ENCODE measurements around the gene SLC6A6. TPM values are rescaled to one million over a fixed set of nuclear protein-coding genes. Genes with fewer than 3 reads are reported as not detected.
A peak's percentile ranks its signal among the peaks of the same experiment; 100 is the strongest.

SLC6A6 gene
- total and polyA plus RNA-seq, 10 of the 15 experiments (the other 5 are each of a cell fraction or from before 2014, with no cell fraction given) = 5.6 to 47.0 (median 20.2) TPM

DNA sequence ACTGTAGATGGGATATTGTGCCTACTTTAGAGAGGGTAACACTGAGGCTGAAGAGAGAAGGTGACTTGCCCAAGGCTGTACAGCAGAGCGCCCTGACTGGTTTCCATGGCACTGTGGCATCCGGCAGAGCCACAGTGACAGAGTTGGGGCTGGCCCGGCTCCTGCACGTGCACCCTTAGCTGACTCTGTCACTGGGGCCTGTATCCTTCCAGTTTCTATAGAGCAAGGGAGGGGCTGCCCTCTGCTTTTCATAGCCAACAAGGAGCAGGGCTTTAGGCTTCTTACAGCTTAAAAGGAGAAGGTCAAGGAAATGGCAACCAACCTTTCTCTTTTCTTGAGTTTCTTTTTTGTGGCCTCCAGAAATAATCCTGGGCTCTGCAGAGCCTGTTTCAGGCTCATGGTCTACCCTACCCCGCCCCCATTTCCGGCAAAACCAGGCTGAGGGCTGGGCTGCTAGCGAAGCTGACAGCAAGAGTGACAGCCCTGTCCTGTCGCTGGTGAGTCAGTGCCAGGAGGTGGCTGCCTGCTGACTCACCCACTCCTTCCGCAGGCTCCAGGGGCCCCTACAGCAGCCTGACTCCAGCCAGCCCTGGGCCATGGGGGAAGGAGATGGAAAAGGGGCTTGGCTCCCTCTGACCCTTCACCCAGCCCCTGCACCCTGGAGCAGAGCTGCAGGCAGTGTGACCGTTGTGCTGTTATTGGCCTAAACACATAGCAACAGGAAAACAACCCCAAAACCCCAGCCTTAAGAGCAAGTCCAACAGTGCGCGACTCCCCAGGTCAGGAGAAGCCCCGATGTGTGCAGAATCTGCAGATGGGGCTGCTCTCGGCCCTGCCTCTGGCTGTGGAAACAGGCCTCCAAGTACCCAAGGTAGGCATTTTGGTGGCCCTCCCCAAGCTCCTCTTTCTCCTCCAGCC is 29.8 kb downstream of the SLC6A6 start:
- H3K4me3 ChIP-seq = peak overlapping the region; percentile 60
- peaks cover 66% of the 10 kb centered on the region for H3K4me1 ChIP-seq (ENCODE audit: control insufficient read depth, insufficient read depth, low read length)
- no peaks in the 10 kb centered on the region for H3K27me3 ChIP-seq (replicated peaks in 1 of 2; ENCODE audit: control insufficient read depth in 2 of 2, insufficient read depth in 2 of 2, low read length in 1 of 2)
- H3K9me3 ChIP-seq (replicated peaks; ENCODE audit: control insufficient read depth, insufficient read depth, low read length) = no peaks in the 10 kb centered on the region
- no peaks in the 10 kb centered on the region for H4K20me1 ChIP-seq (ENCODE audit: control insufficient read depth, insufficient read depth)
- H3K27ac ChIP-seq (ENCODE audit: control insufficient read depth, insufficient read depth) = peak overlapping the region; percentile 99
- FAIRE-seq (peak; percentile 64), ATAC-seq (peak; percentile 87), DNase-seq (ENCODE audit: low read depth, low spot score) (peak; percentile 90)
- intact Hi-C loops (cut with micrococcal nuclease; ENCODE audit: unreplicated experiment) (loop anchor here (1.0 to 10.0 kb wide), 2 partner anchors 30 to 1017 kb away; partner anchors contain the start of gene SLC6A6), in situ Hi-C loops (cut with MboI) (no loop called here)
- H2AFZ ChIP-seq (ENCODE audit: control insufficient read depth, low read depth, low read length) = peak overlapping the region; percentile 63
- ChIA-PET POLR2A (interaction anchor here (0.8 to 5.7 kb wide), 5 partner anchors 8 to 309 kb away, joined by 3 to 53 read pairs (median 4); partner anchors contain the start of genes SLC6A6 and XPC), CTCF (interaction anchor here (0.8 to 7.6 kb wide), 10 partner anchors 11 to 349 kb away, joined by 3 to 96 read pairs (median 8); partner anchors contain the start of gene SLC6A6), RAD21 (ENCODE audit: unreplicated experiment) (interaction anchor here (0.6 to 11.7 kb wide), 14 partner anchors 8 to 253 kb away, joined by 3 to 144 read pairs (median 4); partner anchors contain the start of genes LSM3, SLC6A6 and XPC), SMC1A (ENCODE audit: uncharacterized antibody, unreplicated experiment) (interaction anchor here (0.9 to 11.7 kb wide), 9 partner anchors 10 to 54 kb away, joined by 3 to 143 read pairs (median 3); partner anchors contain the start of gene SLC6A6)
- H3K9ac ChIP-seq (ENCODE audit: control insufficient read depth, insufficient read depth, low read length) = peak overlapping the region; percentile 85
- BruUV-seq (replicated peaks) = no TSS peak
- H3K4me2 ChIP-seq (ENCODE audit: control insufficient read depth, insufficient read depth) = peak overlapping the region; percentile 99
- H3K79me2 ChIP-seq (ENCODE audit: control insufficient read depth, insufficient read depth, low read length) = peaks cover 42% of the 10 kb centered on the region
- H3K36me3 ChIP-seq (ENCODE audit: control insufficient read depth in 2 of 2, insufficient read depth in 2 of 2, low read length in 1 of 2) = peaks cover 2 to 3% of the 10 kb centered on the region in 2 experiments; a peak in 1 of 4 replicates
- WGBS (ENCODE audit: insufficient coverage, insufficient replicate concordance, low lambda C conversion rate, missing lambda C conversion rate) = 2% methylated on average over 14 of the region's 14 CpGs
- TF ChIP-seq KDM1A (IDR thresholded peaks at IDR 0.05; ENCODE audit: borderline replicate concordance) (no peak), CHD2 (IDR thresholded peaks at IDR 0.05; ENCODE audit: borderline replicate concordance, low read depth, low read length) (peak; percentile 83), ZNF622 (IDR thresholded peaks at IDR 0.05) (no peak), ZNF207 (IDR thresholded peaks at IDR 0.05; ENCODE audit: borderline replicate concordance) (no peak; the same call in 1 of the 2 replicates), MTA3 (IDR thresholded peaks at IDR 0.05; ENCODE audit: borderline replicate concordance, low read length) (no peak), NRF1 (conservative IDR thresholded peaks at IDR 0.05; ENCODE audit: low read depth, low read length) (no peak), SREBF2 (IDR thresholded peaks at IDR 0.05; ENCODE audit: low read length) (no peak), KAT2A (conservative IDR thresholded peaks at IDR 0.05; ENCODE audit: control insufficient read depth, low read depth, low read length) (no peak), TCF7 (IDR thresholded peaks at IDR 0.05; ENCODE audit: borderline replicate concordance) (no peak), IRF5 (IDR thresholded peaks at IDR 0.05; ENCODE audit: borderline replicate concordance) (no peak), SIN3A (IDR thresholded peaks at IDR 0.05; ENCODE audit: low read depth, low read length) (peak; percentile 43; the same call in 1 of the 2 replicates), KLF5 (IDR thresholded peaks at IDR 0.05; ENCODE audit: partially characterized antibody) (no peak), CEBPB (IDR thresholded peaks at IDR 0.05; ENCODE audit: borderline replicate concordance in 1 of 2, low read depth in 2 of 2, low read length in 2 of 2) (no peak), JUND (IDR thresholded peaks at IDR 0.05; ENCODE audit: low read depth, low read length) (peak; percentile 63), ZBED1 (IDR thresholded peaks at IDR 0.05; ENCODE audit: borderline replicate concordance) (peak; percentile 70; the same call in 1 of the 2 replicates), SREBF1 (IDR thresholded peaks at IDR 0.05; ENCODE audit: low read length) (no peak), EZH2 (IDR thresholded peaks at IDR 0.05; ENCODE audit: borderline replicate concordance, control insufficient read depth, low read depth, low read length) (no peak), HDAC2 (IDR thresholded peaks at IDR 0.05) (no peak), ZSCAN29 (IDR thresholded peaks at IDR 0.05) (no peak), TCF12 (IDR thresholded peaks at IDR 0.05; ENCODE audit: low read depth, low read length) (peak; percentile 84), ESRRA (IDR thresholded peaks at IDR 0.05; ENCODE audit: low read length) (peak; percentile 79; the same call in 1 of the 2 replicates), FOS (IDR thresholded peaks at IDR 0.05; ENCODE audit: borderline replicate concordance, extremely low read depth, insufficient read length) (no peak)
- TF ChIP-seq, protein P1, sequence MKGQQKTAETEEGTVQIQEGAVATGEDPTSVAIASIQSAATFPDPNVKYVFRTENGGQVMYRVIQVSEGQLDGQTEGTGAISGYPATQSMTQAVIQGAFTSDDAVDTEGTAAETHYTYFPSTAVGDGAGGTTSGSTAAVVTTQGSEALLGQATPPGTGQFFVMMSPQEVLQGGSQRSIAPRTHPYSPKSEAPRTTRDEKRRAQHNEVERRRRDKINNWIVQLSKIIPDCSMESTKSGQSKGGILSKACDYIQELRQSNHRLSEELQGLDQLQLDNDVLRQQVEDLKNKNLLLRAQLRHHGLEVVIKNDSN (IDR thresholded peaks at IDR 0.05; ENCODE audit: borderline replicate concordance, extremely low read length, insufficient read depth, low read depth, low read length) = peak; percentile 28

Measured in GM12878 (cell line).